ENCODE measurements around the gene POLR1B.

The POLR1B gene

DNA sequence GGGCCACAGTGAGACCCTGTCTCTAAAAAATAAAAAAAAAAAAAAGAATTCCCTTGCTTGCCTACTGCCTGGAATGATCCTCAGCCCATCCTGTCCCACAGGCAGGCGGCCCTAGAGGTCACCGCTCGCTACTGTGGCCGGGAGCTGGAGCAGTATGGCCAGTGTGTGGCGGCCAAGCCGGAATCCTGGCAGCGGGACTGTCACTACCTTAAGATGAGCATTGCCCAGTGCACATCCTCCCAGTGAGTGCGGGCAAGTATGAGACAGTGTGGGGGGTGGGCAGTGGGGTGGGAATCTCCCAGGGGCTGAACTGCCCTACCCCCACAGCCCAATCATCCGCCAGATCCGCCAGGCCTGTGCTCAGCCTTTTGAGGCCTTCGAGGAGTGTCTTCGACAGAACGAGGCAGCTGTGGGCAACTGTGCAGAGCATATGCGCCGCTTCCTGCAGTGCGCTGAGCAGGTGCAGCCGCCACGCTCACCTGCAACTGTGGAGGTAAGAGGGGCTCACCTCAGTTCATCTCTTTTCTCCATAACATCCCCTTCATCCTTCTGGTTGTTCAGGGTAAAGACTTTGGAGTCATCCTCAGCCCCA, 43.7 kb downstream of the POLR1B start:
- Histone ChIP-seq H2BK120ac (ENCODE audit: insufficient read depth, low read length, poor library complexity) (no peak overlapping the region), H2BK5ac (ENCODE audit: low read depth, low read length, poor library complexity) (no peak overlapping the region), H3K36me3 (ENCODE audit: control insufficient read depth in 1 of 2, insufficient read depth in 2 of 2, low read length in 2 of 2) (peaks cover 7 to 12% of the 10 kb centered on the region in 2 experiments), H3K14ac (ENCODE audit: low read length) (no peak overlapping the region), H3K27me3 (ENCODE audit: insufficient read depth, low read length) (no peaks in the 10 kb centered on the region), H3K4me3 (ENCODE audit: low read depth, low read length) (no peak overlapping the region), H3K18ac (ENCODE audit: low read length) (no peak overlapping the region), H3K79me2 (ENCODE audit: control insufficient read depth, insufficient read depth, low read length, poor library complexity) (peaks cover 10% of the 10 kb centered on the region), H4K8ac (ENCODE audit: low read depth, low read length) (no peak overlapping the region), H3K9me3 (ENCODE audit: insufficient read depth, low read depth, low read length) (no peaks in the 10 kb centered on the region), H2BK12ac (ENCODE audit: low read length) (no peak overlapping the region), H3K4me1 (ENCODE audit: control insufficient read depth in 1 of 2, insufficient read depth in 2 of 2, low read length in 2 of 2) (peaks cover 15 to 18% of the 10 kb centered on the region in 2 experiments), H2AK5ac (ENCODE audit: low read length) (no peak overlapping the region), H4K91ac (ENCODE audit: low read depth, low read length) (no peak overlapping the region), H3K23ac (ENCODE audit: low read length) (no peak overlapping the region), H2AFZ (ENCODE audit: insufficient read depth, low read length, poor library complexity) (no peak overlapping the region), H3K27ac (ENCODE audit: low read depth, low read length) (no peak overlapping the region), H4K12ac (ENCODE audit: low read depth, low read length) (no peak overlapping the region), H3K4ac (ENCODE audit: low read depth, low read length) (no peak overlapping the region), H3K79me1 (ENCODE audit: low read length) (peaks cover 17% of the 10 kb centered on the region), H3K4me2 (ENCODE audit: low read length) (no peak overlapping the region), H3K9ac (ENCODE audit: low read length) (no peak overlapping the region)
- DNase-seq = no peak
- no CpG with 5 or more reads among the region's 18 CpGs for WGBS (ENCODE audit: extremely low coverage, insufficient coverage, insufficient read length)

DNA sequence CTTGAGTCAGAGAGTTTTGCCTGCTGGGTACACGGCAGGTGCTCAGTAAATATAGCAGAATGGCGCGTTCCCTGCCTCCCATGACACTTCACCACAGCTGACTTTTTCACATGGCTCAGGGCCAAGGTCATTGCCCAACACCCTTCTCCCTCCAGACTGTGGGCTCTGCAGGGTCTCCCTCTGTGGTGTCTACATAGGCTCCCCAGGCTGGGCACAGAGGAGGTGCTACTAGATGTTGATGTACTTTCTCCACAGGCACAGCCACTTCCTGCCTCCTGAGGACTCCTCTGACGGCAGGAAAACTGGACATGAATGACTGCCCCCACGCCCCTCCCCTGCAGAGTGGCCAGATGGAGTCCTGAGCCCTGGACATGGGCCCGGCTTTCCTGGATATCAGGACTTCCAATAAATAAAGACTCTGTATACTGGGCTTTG, 46.4 kb downstream of the POLR1B start:
- Histone ChIP-seq H4K12ac (ENCODE audit: low read depth, low read length) (peak overlapping the region; percentile 32), H3K9me3 (ENCODE audit: insufficient read depth, low read depth, low read length) (no peaks in the 10 kb centered on the region), H3K36me3 (ENCODE audit: control insufficient read depth in 1 of 2, insufficient read depth in 2 of 2, low read length in 2 of 2) (peaks cover 7 to 12% of the 10 kb centered on the region in 2 experiments), H4K91ac (ENCODE audit: low read depth, low read length) (no peak overlapping the region), H2BK5ac (ENCODE audit: low read depth, low read length, poor library complexity) (no peak overlapping the region), H3K23ac (ENCODE audit: low read length) (no peak overlapping the region), H3K18ac (ENCODE audit: low read length) (no peak overlapping the region), H2BK12ac (ENCODE audit: low read length) (no peak overlapping the region), H3K27me3 (ENCODE audit: insufficient read depth, low read length) (no peaks in the 10 kb centered on the region), H3K4me1 (ENCODE audit: control insufficient read depth in 1 of 2, insufficient read depth in 2 of 2, low read length in 2 of 2) (peaks cover 14 to 21% of the 10 kb centered on the region in 2 experiments), H3K4me3 (ENCODE audit: low read depth, low read length) (no peak overlapping the region), H3K9ac (ENCODE audit: low read length) (no peak overlapping the region), H3K14ac (ENCODE audit: low read length) (no peak overlapping the region), H2AK5ac (ENCODE audit: low read length) (no peak overlapping the region), H3K79me2 (ENCODE audit: control insufficient read depth, insufficient read depth, low read length, poor library complexity) (peaks cover 10% of the 10 kb centered on the region), H3K27ac (ENCODE audit: low read depth, low read length) (no peak overlapping the region), H4K8ac (ENCODE audit: low read depth, low read length) (no peak overlapping the region), H3K4ac (ENCODE audit: low read depth, low read length) (no peak overlapping the region), H3K4me2 (ENCODE audit: low read length) (no peak overlapping the region), H2AFZ (ENCODE audit: insufficient read depth, low read length, poor library complexity) (no peak overlapping the region), H3K79me1 (ENCODE audit: low read length) (peaks cover 19% of the 10 kb centered on the region), H2BK120ac (ENCODE audit: insufficient read depth, low read length, poor library complexity) (no peak overlapping the region)
- no CpG with 5 or more reads among the region's 6 CpGs for WGBS (ENCODE audit: extremely low coverage, insufficient coverage, insufficient read length)
- DNase-seq = no peak

DNA sequence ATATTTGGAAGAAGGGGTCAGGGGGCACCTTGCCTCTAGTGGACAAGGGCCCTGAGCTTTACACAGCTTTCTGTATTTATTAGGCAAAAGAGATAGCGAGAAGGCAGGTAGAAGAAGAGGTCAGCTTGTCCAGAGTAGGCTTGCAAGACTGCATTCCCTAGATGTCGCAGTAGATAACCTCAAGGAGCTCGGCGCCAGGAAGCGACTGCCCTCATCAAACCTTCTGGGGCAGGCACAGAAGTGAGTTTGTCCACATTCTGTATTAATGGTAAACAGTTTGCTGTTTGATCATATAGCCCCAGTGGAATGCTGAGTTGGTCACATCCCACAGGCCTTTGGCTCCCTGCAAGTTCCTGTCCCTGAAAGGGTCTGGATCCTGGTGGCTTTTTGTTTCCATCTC, 49.1 kb downstream of the POLR1B start:
- H3K4me1 ChIP-seq (ENCODE audit: control insufficient read depth in 1 of 2, insufficient read depth in 2 of 2, low read length in 2 of 2) = peaks cover 6 to 10% of the 10 kb centered on the region in 2 experiments
- H3K27ac ChIP-seq (ENCODE audit: low read depth, low read length) = peak overlapping the region; percentile 95
- H3K14ac ChIP-seq (ENCODE audit: low read length) = no peak overlapping the region
- no peaks in the 10 kb centered on the region for H3K79me2 ChIP-seq (ENCODE audit: control insufficient read depth, insufficient read depth, low read length, poor library complexity)
- peaks cover 4 to 8% of the 10 kb centered on the region in 2 experiments for H3K36me3 ChIP-seq (ENCODE audit: control insufficient read depth in 1 of 2, insufficient read depth in 2 of 2, low read length in 2 of 2)
- no peak overlapping the region for H4K8ac ChIP-seq (ENCODE audit: low read depth, low read length)
- H3K23ac ChIP-seq (ENCODE audit: low read length) = no peak overlapping the region
- peak; percentile 93 to 96 for DNase-seq
- H2AK5ac ChIP-seq (ENCODE audit: low read length) = no peak overlapping the region
- H2BK12ac ChIP-seq (ENCODE audit: low read length) = no peak overlapping the region
- no peak overlapping the region for H2BK120ac ChIP-seq (ENCODE audit: insufficient read depth, low read length, poor library complexity)
- H3K4me3 ChIP-seq (ENCODE audit: low read depth, low read length) = no peak overlapping the region
- H3K79me1 ChIP-seq (ENCODE audit: low read length) = peaks cover 7% of the 10 kb centered on the region
- peak overlapping the region; percentile 29 for H3K4me2 ChIP-seq (ENCODE audit: low read length)
- no peak overlapping the region for H3K9ac ChIP-seq (ENCODE audit: low read length)
- no peak overlapping the region for H4K91ac ChIP-seq (ENCODE audit: low read depth, low read length)
- no peak overlapping the region for H3K18ac ChIP-seq (ENCODE audit: low read length)
- no peaks in the 10 kb centered on the region for H3K27me3 ChIP-seq (ENCODE audit: insufficient read depth, low read length)
- H4K12ac ChIP-seq (ENCODE audit: low read depth, low read length) = no peak overlapping the region
- H2AFZ ChIP-seq (ENCODE audit: insufficient read depth, low read length, poor library complexity) = no peak overlapping the region
- H2BK5ac ChIP-seq (ENCODE audit: low read depth, low read length, poor library complexity) = peak overlapping the region; percentile 15
- H3K9me3 ChIP-seq (ENCODE audit: insufficient read depth, low read depth, low read length) = no peaks in the 10 kb centered on the region
- H3K4ac ChIP-seq (ENCODE audit: low read depth, low read length) = no peak overlapping the region
- WGBS (ENCODE audit: extremely low coverage, insufficient coverage, insufficient read length) = no CpG with 5 or more reads among the region's 5 CpGs

DNA sequence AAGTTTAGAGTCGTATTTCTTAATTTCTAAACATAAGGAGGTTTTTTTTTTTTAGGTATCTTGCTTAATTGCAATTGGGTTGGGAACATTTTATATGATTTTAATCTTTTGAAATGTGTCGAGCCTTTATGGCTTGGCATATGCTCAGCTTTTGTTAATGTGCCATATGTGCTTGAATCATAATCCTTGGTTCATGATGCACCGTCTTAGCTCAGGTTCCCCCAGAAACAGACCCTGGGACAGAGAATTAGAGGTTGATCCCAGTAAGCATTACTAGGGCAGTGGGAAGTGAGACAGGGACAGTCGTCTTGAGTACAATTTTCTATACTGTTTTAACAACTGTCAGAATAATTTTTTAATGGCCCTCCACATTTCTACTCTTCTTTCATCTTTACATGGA, 51.5 kb downstream of the POLR1B start:
- no peak overlapping the region for H2BK12ac ChIP-seq (ENCODE audit: low read length)
- WGBS (ENCODE audit: extremely low coverage, insufficient coverage, insufficient read length) = no CpG with 5 or more reads among the region's 4 CpGs
- no peak overlapping the region for H4K8ac ChIP-seq (ENCODE audit: low read depth, low read length)

More for the DNA sequence above, 51.5 kb downstream of the POLR1B start:
- H3K27me3 ChIP-seq (ENCODE audit: insufficient read depth, low read length) = no peaks in the 10 kb centered on the region
- no peak overlapping the region for H3K4ac ChIP-seq (ENCODE audit: low read depth, low read length)
- H2AK5ac ChIP-seq (ENCODE audit: low read length) = no peak overlapping the region
- no peak overlapping the region for H4K12ac ChIP-seq (ENCODE audit: low read depth, low read length)
- H3K79me2 ChIP-seq (ENCODE audit: control insufficient read depth, insufficient read depth, low read length, poor library complexity) = no peaks in the 10 kb centered on the region
- H3K23ac ChIP-seq (ENCODE audit: low read length) = no peak overlapping the region
- H3K14ac ChIP-seq (ENCODE audit: low read length) = no peak overlapping the region
- H3K4me1 ChIP-seq (ENCODE audit: control insufficient read depth in 1 of 2, insufficient read depth in 2 of 2, low read length in 2 of 2) = peaks cover 6 to 10% of the 10 kb centered on the region in 2 experiments
- H3K4me3 ChIP-seq (ENCODE audit: low read depth, low read length) = no peak overlapping the region
- H2AFZ ChIP-seq (ENCODE audit: insufficient read depth, low read length, poor library complexity) = no peak overlapping the region
- H2BK120ac ChIP-seq (ENCODE audit: insufficient read depth, low read length, poor library complexity) = no peak overlapping the region
- H4K91ac ChIP-seq (ENCODE audit: low read depth, low read length) = no peak overlapping the region
- H3K4me2 ChIP-seq (ENCODE audit: low read length) = no peak overlapping the region
- no peaks in the 10 kb centered on the region for H3K9me3 ChIP-seq (ENCODE audit: insufficient read depth, low read depth, low read length)
- DNase-seq = no peak
- H3K9ac ChIP-seq (ENCODE audit: low read length) = no peak overlapping the region
- H3K36me3 ChIP-seq (ENCODE audit: control insufficient read depth in 1 of 2, insufficient read depth in 2 of 2, low read length in 2 of 2) = peaks cover 2 to 4% of the 10 kb centered on the region in 2 experiments
- no peak overlapping the region for H3K27ac ChIP-seq (ENCODE audit: low read depth, low read length)
- H3K79me1 ChIP-seq (ENCODE audit: low read length) = peaks cover 7% of the 10 kb centered on the region
- no peak overlapping the region for H2BK5ac ChIP-seq (ENCODE audit: low read depth, low read length, poor library complexity)
- no peak overlapping the region for H3K18ac ChIP-seq (ENCODE audit: low read length)

All from trophoblast cell (in vitro differentiated cells and primary cell).